CMK (cell line): ENCODE measurements around the gene SLC6A6.

Source experiments
- DNase-seq: peaks from one replicate; pipeline ENCODE4 v3.0.0-alpha.2; 2010; ENCODE audit warnings: low read depth

The SLC6A6 gene

DNA sequence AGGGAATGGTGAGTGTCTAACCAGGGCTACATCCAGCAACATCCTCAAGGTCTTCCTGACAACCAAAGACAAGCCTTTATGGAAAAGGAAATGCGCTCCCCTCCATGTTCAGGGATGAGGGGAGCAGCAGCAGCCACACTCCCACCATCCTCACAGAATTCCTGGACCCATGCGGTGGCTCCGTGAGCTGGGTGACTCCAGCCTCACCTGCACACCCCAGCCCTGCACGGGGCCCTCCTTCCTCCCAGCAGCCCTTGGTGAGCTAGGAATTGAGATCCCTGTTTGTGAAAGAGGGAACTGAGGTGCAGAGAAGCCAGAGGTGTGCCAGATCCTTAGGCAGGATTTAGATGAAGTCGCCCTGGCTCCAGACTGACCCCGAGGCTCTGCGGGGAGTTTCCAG is 85.4 kb downstream of the SLC6A6 start:
- no peak for DNase-seq

DNA sequence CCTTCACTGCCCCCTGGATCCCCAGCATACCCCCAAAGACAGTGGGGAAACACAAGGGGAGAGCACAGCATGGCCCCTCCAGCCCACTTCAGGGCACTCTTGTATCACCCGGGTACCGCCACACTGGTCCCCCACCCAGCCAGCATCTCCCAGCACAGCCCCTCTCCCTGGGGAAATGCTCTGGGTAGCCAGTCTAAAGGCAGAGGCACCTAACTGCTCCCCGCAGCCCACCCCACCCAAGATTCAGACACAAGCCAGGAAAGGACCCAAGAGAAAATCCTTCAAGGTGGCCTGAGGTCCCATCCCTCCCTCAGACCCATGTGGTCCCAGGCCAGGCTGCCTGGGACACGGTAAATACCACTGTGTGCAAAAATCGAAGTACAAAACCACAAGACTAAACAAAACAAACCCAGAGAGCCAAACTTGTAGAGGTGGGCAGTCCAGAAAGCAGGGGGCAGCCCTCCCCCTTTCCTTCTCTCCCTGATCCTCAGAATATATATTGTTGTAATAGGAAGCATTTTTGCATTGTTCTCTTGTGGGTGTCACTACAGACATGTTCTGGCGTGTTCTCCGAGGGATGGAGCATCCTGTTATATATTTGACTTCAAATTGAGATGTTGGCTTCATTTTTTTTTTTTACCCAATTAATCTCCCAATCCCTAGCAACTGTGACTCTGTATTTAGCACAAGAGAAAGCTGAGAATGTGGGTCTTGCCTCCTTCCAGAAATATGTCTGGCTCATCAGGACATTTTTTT is 86.1 kb downstream of the SLC6A6 start:
- no peak for DNase-seq

DNA sequence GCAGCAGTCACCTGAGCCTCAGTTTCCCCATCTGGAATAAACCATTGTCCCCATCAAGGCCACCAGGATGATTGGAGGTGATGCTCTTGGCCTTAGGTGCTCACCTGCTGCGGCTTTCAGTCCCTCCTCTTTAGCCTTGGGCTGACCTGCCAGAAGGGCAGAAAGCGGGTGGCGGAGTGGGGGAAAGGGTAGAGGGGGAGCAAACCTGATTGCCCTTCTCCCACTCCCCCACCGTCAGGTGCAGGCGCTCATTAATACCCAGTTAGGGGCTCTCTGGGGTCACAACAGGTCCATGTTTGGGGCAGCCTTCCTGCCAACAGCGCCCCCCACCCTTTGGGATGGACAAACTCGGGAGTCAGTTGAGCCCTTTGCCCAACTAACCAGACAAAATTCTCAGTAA is 87.2 kb downstream of the SLC6A6 start:
- DNase-seq = no peak

DNA sequence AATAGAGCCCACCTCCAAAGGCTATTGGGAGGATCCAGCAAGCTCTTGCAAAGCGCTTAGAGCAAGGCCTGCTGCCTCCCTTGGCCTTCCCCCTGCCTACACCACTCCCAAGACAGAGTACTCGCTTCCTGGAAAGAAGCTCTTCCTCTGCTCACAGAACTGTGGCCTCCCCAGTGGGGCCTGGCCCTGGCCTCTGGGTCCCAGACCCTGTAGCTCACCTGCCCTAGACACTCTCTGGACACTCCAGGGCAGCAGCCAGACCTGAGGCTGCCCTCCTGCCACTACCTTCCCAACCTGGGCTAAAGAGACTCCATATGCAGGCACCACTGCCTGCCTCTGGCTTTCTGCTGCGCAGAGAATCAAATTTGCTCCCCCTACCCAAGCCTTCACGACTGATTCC is 87.8 kb downstream of the SLC6A6 start:
- no peak for DNase-seq

DNA sequence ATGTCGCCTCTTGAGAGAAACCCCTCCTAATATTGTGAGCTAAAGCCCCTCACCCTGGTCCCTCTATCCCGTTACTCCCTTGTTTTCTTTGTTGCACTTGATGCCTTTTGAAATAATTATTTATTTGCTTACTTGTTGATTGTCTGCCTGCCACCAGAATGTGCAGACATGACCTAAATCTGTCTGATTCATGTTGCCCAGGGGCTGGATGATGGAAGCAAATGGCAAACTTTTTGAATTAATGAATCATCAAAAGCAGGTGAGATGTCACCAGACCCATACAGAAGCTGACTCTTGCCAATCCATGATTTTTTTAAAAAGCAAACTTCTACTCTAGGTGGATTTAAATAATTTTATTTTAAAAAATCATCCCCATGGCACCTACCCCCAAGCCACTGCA is 88.4 kb downstream of the SLC6A6 start:
- DNase-seq = no peak

GRCh38 chr3:14491396-14492190 is 89.2 kb downstream of the SLC6A6 start:
- no peak for DNase-seq

DNA sequence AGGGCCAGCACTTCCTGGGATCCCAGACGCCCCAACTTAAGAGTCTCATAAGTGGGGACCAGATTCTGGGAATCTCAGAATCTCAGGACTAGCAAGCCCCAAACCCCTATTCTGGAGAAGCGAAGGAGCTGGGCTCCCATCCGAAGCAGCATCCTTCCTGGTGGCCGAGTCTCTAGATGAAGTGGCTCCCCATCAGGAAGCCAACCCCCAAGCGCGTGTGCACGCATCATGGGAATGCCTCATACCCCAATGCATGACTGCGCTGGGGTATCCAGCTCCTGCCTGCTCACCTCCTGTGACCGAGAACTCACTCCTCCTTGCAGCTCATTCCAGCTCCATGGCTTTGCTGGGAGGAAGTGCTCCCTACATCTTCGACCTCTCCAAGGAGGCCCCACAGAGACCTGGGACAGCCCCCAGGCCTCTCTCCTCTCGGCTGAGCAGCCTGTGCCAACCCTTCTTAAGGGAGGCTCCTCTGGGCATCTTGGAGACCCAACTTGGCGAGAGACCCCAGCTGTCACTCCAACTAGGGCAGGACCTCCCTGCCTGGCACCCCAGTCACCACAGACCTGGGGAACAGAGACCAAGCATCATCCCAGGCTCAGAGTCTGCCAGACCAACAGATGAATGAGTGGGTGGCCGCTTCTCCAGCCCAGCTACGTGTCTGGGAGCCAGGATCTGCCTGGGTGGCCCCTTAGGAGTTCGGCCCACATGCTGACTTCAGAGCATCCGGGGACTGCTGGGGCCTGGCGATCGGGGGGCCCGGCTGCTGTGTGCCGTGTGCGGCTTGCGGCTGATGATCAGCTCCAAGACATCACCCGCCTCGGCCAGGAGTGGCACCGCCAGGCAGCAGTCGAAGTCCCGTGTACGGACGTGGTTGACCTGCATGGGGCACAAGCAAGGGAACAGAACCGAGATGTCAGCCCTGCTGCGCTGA is 90.8 kb downstream of the SLC6A6 start:
- DNase-seq = no peak

DNA sequence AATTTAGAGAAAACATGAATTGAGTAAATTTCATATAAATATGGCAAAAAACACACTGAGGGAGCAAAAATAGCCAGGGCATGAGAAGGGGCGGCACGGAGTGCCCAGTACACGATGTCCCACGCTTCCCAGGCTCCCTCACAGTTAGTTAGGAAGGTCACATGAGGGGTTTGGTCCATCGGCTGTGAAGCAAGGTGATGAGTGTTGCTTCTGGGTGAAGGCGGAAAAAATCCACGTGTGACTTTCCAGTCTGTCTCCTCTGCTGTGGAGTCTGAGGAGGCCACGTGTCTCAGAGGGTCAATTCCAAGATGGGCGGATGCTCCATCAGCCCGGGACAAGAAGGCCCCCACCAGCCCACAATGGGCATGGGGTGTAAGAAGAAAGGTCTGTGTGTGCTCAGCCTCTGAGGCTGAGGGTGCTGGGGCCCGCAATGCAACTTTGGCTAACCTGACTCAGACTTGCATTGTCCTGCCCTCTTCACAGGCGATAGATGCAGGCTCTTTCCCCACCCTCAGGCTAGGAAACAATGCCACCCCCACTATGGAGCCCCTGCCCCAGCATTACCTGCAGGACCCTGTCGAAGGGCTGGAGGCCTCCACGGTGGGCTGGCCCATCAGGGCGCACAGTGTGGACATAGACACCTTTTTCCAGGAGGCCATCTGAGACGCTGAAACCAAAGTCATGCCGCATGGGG is 92.0 kb downstream of the SLC6A6 start:
- no peak for DNase-seq

GRCh38 chr3:14494973-14495300 is 92.5 kb downstream of the SLC6A6 start:
- DNase-seq = no peak

- DNase-seq = no peak
Measured at GRCh38 chr3:14496351-14496750, 93.9 kb downstream of the SLC6A6 start.

- no peak for DNase-seq
Measured at GRCh38 chr3:14497321-14497720, 94.9 kb downstream of the SLC6A6 start.

DNA sequence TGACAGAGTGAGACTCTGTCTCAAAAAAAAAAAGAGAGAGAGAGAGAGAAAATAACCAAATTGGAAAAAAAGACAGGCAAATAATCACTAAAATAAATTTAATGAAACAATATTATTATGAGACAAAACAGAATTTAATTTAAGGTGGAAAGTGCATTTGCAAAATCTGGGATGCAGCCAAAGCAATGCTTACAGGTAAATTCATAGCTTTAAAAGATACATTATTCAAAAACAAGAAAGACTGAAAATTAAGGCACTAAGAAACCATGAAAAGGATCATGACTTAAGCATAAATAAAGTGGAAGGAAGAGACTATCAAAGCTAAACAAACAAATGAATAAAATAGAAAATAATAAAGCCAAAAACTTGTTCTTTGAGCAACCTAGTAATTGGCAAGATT is 100.1 kb downstream of the SLC6A6 start:
- DNase-seq = no peak

- no peak for DNase-seq
Measured at GRCh38 chr3:14503033-14503705, 100.8 kb downstream of the SLC6A6 start.

DNA sequence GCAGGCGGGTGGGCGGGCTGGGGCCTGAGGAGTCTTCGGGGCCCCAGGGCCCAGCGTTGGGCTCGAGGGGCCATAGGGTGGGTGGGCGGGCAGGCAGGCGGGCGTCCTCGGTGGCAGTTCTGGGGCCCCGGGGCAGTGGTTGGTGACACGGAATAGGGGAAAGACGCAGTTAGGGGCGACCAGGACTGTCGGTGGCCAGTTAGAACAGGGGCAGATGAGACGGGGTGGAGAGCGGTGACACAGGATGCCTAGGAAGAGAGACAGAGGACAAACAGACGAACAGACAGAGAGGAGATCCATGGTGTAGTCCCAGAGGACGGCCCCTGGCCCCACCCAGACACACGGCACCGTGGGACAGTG is 101.3 kb downstream of the SLC6A6 start:
- DNase-seq = no peak

- no peak for DNase-seq
Measured at GRCh38 chr3:14505001-14505802, 102.8 kb downstream of the SLC6A6 start.

DNA sequence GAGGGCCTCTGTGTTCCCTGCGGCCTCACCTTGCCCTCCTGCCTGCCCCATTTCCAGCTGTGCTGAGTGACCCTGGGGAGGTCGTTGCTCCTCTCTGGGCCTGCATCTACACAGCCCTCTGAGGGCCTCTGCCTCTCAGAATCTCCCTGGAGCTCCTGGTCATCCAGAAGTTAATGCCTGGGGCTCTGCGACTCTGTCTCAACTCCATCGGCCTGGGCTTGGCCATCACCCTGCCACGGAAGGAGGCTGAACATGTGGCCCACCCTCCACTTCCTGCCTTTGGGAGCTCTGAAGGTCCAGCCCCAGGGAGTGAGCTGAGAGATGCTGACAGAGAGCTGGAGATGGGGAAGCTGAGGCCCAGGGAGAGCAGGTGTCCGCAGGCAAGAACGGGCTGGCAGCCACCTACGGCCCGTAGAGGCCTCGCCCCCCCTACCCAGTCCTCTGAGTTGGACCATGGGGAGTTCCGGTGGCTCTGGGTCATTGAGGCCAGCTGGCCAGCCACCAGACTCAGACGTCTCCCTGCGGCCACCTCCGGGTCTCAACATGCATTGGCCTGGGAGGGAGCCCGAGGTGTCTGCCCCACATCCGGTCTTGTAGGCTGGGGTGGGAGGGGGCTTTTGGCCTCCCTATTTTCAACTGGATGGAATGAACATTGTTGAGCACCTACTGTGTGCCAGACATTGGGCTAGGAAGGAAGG is 103.5 kb downstream of the SLC6A6 start:
- no peak for DNase-seq

- no peak for DNase-seq
Measured at GRCh38 chr3:14506626-14507304, 104.4 kb downstream of the SLC6A6 start.

- DNase-seq = no peak
Measured at GRCh38 chr3:14507305-14507741, 104.9 kb downstream of the SLC6A6 start.

DNA sequence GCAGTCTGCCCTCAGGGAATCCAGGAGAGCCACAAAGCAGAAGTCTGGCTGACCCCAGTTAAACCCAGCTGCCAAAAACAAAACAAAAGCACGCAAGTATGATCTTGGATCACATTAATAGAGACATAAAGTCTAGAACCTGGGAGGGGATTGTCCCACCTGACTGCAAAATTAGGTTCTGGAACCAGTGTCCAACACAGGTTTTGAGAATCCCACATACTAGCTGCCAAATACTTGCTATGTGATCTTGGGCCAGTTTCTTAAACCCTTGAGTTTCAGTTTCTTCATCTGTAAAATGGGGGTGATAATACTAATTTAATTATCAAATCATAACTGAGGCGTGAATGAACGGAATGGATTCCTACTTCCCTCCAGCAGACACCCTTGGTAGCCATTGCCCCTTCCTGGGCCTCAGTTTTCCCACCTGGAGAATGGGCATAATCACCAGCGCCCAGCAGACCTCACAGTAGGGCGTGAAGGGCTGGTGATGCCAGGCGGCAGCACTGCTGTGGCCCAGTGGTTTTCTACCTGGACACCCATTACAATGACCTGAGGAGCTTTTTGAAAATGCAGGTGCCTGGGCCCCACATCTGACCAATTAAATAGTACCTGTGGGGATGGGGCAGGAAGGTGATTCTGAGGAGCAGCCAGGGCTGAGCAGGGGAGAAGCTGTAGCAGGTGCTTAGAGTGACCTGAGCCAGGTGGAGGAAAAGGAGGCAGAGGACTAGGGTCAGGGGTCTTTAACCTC is 105.5 kb downstream of the SLC6A6 start:
- no peak for DNase-seq
